Activated CD8-positive, alpha-beta memory T cell treated with anti-CD3 and anti-CD28 coated beads for 36 hours (primary cell): Measurements from ENCODE around the gene CLPTM1. TPM values are rescaled to one million over a fixed set of nuclear protein-coding genes. Genes with fewer than 3 reads are reported as not detected.

Experiments used
- CTCF ChIA-PET: fragments of 350-600 bp; sonication (Branson Sonifier 250); formaldehyde crosslinking; loops from one replicate; lab custom pipeline; 2021; ENCODE audit warnings: antibody characterized with exemption; lab: Charles Lee
- POLR2A ChIA-PET: fragments of 350-600 bp; sonication (Branson Sonifier 250); formaldehyde crosslinking; loops from one replicate; lab custom pipeline; 2021; ENCODE audit warnings: antibody characterized with exemption; lab: Charles Lee
- total RNA-seq, 2 experiments: library from RNA; stranded (reverse); gene quantifications; one replicate each; pipeline ENCODE4 v1.2.3, GENCODE V29; 2021

The CLPTM1 gene
- total RNA-seq, 2 experiments from 2014 or later, result 72.4 to 73.5 TPM

GRCh38 chr19:45027371-45027770 lies 72.2 kb downstream of the CLPTM1 start:
- ChIA-PET POLR2A (no interaction called here), CTCF (no interaction called here)

DNA sequence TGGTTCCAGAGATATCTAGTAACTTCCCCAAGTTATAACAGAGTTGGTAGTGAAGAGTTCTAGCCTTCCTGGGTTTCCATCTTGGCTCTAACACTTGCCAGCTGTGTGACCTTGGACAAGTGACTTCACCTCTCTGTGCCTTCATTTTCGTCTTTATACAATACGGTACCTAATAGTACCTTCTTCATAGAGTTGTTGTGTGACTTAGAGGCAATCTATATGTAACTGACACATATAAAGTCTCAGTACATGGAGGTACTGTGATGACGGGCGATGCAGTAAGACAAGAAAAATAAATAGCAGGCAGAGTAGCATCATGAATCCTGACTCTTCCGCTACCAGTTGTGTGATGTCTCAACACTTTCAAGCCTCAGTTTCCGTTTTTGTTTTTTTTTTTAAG lies 75.6 kb downstream of the CLPTM1 start:
- ChIA-PET CTCF (interaction anchor here (1.3 kb wide), 1 partner anchor 29 kb away, joined by 6 read pairs; no protein-coding TSS in a partner anchor), POLR2A (no interaction called here)

DNA sequence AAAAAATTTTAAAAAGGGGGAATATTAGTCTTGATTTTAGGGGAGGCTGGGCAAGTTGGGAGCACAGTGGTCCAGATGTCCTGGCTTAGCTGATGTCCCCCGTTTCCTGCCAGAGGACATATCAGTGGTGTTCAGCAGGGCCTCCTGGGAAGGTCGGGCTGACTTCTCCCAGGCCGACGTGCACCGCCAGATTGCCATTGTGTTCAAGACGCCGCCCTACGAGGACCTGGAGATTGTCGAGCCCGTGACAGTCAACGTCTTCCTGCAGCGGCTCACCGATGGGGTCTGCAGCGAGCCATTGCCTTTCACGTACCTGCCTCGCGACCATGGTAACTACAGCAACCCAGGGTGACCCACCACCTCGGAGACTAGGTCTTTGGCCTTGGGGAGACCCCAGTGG lies 77.2 kb downstream of the CLPTM1 start:
- POLR2A ChIA-PET, result interaction anchor here (0.7 kb wide), 1 partner anchor 296 kb away, joined by 3 read pairs; no protein-coding TSS in a partner anchor
- CTCF ChIA-PET, result no interaction called here

DNA sequence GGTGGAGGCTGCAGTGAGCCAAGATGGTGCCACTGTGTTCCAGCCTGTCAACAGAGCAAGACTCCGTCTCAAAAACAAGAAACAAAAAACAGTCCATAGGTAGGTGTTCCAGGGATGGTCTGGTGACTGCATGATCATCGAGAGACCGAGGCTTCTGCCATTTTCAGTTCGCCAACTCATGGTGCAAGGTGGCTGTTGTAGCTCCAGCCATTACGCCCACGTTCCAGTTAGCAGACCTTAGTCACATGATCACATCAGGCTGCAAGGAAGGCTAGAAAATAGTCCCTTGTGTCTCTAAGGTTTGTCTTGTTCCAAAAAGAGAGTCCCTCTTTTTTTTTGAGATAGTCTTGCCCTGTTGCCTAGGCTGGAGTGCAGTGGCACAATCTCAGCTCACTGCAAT lies 80.6 kb downstream of the CLPTM1 start:
- CTCF ChIA-PET, result no interaction called here
- POLR2A ChIA-PET, result interaction anchor here (0.6 kb wide), 1 partner anchor 129 kb away, joined by 3 read pairs; no protein-coding TSS in a partner anchor

DNA sequence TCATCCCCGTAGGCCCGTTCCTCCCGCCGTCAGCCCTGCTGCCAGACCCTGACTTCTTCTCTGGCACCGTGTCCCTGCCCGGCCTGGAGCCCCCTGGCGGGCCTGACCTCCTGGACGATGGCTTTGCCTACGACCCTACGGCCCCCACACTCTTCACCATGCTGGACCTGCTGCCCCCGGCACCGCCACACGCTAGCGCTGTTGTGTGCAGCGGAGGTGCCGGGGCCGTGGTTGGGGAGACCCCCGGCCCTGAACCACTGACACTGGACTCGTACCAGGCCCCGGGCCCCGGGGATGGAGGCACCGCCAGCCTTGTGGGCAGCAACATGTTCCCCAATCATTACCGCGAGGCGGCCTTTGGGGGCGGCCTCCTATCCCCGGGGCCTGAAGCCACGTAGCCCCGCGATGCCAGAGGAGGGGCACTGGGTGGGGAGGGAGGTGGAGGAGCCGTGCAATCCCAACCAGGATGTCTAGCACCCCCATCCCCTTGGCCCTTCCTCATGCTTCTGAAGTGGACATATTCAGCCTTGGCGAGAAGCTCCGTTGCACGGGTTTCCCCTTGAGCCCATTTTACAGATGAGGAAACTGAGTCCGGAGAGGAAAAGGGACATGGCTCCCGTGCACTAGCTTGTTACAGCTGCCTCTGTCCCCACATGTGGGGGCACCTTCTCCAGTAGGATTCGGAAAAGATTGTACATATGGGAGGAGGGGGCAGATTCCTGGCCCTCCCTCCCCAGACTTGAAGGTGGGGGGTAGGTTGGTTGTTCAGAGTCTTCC lies 82.4 kb downstream of the CLPTM1 start:
- CTCF ChIA-PET, result interaction anchor here (0.7 kb wide), 1 partner anchor 38 kb away, joined by 3 read pairs; no protein-coding TSS in a partner anchor
- POLR2A ChIA-PET, result no interaction called here

GRCh38 chr19:45038931-45039893 lies 84.0 kb downstream of the CLPTM1 start, which contains the start of gene CLASRP:
Gene CLASRP, plus strand, starts transcription at chr19:45039045. Its CDS starts 1,168 bp downstream, at chr19:45040213.
- ChIA-PET CTCF (interaction anchor here (0.6 to 1.9 kb wide), 11 partner anchors 10 to 400 kb away, joined by 3 to 10 read pairs (median 3); partner anchors contain the start of genes GEMIN7 and RELB), POLR2A (interaction anchor here (0.5 to 1.6 kb wide), 15 partner anchors 8 to 728 kb away, joined by 3 to 13 read pairs (median 4); partner anchors contain the start of genes RELB and TRAPPC6A)

DNA sequence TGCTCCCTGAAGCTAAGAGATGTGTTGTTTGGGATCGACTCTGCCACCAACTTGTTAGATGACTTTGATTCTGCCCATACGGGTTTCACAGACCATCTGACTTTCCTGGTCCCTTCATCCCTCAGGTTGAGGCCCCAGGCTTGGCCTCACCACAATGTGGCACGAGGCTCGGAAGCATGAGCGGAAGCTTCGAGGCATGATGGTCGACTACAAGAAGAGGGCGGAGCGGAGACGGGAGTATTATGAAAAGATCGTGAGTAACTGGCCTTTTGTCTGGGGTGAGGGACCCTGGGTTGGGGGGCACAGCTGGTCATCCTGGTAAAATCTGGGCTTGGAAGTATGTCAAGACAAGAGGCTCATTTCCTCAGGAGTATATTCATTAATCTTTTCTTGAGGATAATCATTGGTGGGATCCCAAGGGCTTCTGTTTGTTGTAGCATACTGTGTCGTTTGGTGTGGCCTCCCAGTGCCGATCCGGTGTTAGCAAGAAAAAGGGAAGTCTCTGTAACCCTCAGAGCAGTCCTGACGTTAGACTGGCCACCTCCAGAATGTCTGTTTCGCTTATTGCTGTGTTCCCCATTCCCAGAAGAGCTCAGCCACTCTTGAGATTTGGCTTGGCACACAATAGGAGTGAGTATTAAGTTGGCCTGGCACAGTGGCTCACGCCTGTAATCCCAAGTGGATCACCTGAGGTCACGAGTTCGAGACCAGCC lies 85.0 kb downstream of the CLPTM1 start:
- POLR2A ChIA-PET, result interaction anchor here (0.7 to 1.0 kb wide), 3 partner anchors 11 to 138 kb away, joined by 3 to 4 read pairs (median 4); partner anchors contain the start of gene TRAPPC6A
- CTCF ChIA-PET, result interaction anchor here (0.6 to 1.9 kb wide), 6 partner anchors 11 to 298 kb away, joined by 3 to 10 read pairs (median 4); partner anchors contain the start of gene GEMIN7

DNA sequence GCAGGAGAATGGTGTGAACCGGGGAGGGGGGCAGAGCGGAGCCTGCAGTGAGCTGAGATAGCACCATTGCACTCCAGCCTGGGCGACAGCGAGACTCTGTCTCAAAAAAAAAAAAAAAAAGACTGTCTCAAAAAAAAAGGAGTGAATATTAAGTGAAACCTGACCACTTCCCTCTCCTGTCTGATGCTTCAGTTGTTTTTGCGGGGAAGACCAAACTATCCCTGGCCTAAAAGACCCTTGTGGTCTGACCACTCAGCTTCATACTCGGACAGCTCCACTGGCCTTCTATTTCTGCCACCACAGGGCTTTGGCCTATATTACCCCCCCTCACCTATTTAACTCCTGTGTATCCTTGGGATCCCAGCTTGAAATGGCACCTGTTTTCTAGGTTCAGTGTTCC lies 85.9 kb downstream of the CLPTM1 start:
- POLR2A ChIA-PET, result no interaction called here
- CTCF ChIA-PET, result interaction anchor here (0.9 to 1.9 kb wide), 3 partner anchors 18 to 78 kb away, joined by 3 to 10 read pairs (median 4); no protein-coding TSS in a partner anchor

Other genes starting within 250 kb of the CLPTM1 start
- gene BCL3, start 206.7 kb upstream of the CLPTM1 start, total RNA-seq, result 10 to 100 TPM; 29.5 to 32.7 TPM
- gene CBLC, start 177.5 kb upstream of the CLPTM1 start, total RNA-seq, result not detected
- not detected for gene BCAM, start 146.3 kb upstream of the CLPTM1 start, total RNA-seq
- under 1 TPM; 0.36 to 0.44 TPM for gene NECTIN2, start 109.1 kb upstream of the CLPTM1 start, total RNA-seq
- 100 to 1,000 TPM; 215 to 223 TPM for gene TOMM40, start 64.1 kb upstream of the CLPTM1 start, total RNA-seq
- under 1 TPM; 0.32 to 0.34 TPM for gene APOE, start 49.6 kb upstream of the CLPTM1 start, total RNA-seq
- 1 to 10 TPM; 1.1 to 2.0 TPM for gene APOC1, start 40.8 kb upstream of the CLPTM1 start, total RNA-seq
- gene APOC4, start 13.1 kb upstream of the CLPTM1 start, total RNA-seq, result not detected
- gene APOC2, start 9.3 kb upstream of the CLPTM1 start, total RNA-seq, result not detected
- gene RELB, start 46.1 kb downstream of the CLPTM1 start, total RNA-seq, result 10 to 100 TPM; 48.5 to 51.6 TPM
- gene CLASRP, start 83.7 kb downstream of the CLPTM1 start, total RNA-seq, result 10 to 100 TPM; 78.1 to 80.5 TPM
- gene ZNF296, start 121.1 kb downstream of the CLPTM1 start, total RNA-seq, result 1 to 10 TPM; 8.1 to 8.6 TPM
- gene GEMIN7, start 123.9 kb downstream of the CLPTM1 start, total RNA-seq, result 10 to 100 TPM; 55.4 to 55.6 TPM
- 10 to 100 TPM; 13.8 to 14.7 TPM for gene PPP1R37, start 137.8 kb downstream of the CLPTM1 start, total RNA-seq
- under 1 TPM; 0.06 TPM for gene NKPD1, start 205.6 kb downstream of the CLPTM1 start, total RNA-seq
- gene TRAPPC6A, start 222.9 kb downstream of the CLPTM1 start, total RNA-seq, result 10 to 100 TPM; 20.7 to 21.4 TPM
- gene BLOC1S3, start 223.4 kb downstream of the CLPTM1 start, total RNA-seq, result 10 to 100 TPM; 11.9 to 14.3 TPM